Tibial artery (tissue), 4 donors: ENCODE data around the gene ENAM.

Source experiments
- DNase-seq, 2 donors: peaks; one replicate each; pipeline ENCODE4 v3.0.0-alpha.2; 2019
- H3K27ac ChIP-seq, 2 donors: fragments of 200-600 bp; sonication (generic) in 1 of 2; 1 replicate in 1 of 2; 2 replicates in 1 of 2; pipeline ENCODE4 v1.5.1; 2018 to 2019; ENCODE audit warnings: mild to moderate bottlenecking in 1 of 2
- H3K27me3 ChIP-seq, 2 donors: fragments of 200-600 bp; sonication (generic) in 1 of 2; one replicate each; pipeline versions ENCODE4 v1.5.1 to v1.6.0; 2016 to 2019
- H3K36me3 ChIP-seq, 3 donors: fragments of 200-600 bp; sonication (generic) in 2 of 3; one replicate each; pipeline ENCODE4 v1.5.1; 2016 to 2019; ENCODE audit warnings: mild to moderate bottlenecking in 2 of 3
- H3K4me1 ChIP-seq, 4 donors: fragments of 200-600 bp; sonication (generic) in 2 of 4; 1 replicate in 3 of 4; 2 replicates in 1 of 4; pipeline ENCODE4 v1.5.1; 2016 to 2019
- H3K4me3 ChIP-seq, 2 donors: fragments of 200-600 bp; sonication (generic) in 1 of 2; 1 replicate in 1 of 2; 2 replicates in 1 of 2; pipeline ENCODE4 v1.5.1; 2018 to 2019; ENCODE audit warnings: mild to moderate bottlenecking in 2 of 2
- H3K9me3 ChIP-seq, 3 donors: fragments of 200-600 bp; sonication (generic) in 1 of 3; one replicate each; pipeline ENCODE4 v1.5.1; 2016 to 2019
- CTCF ChIP-seq, 2 experiments: fragments of 200-600 bp in 1 of 2; fragments of 450-650 bp in 1 of 2; IDR thresholded peaks; one replicate each; pipeline ENCODE4 v1.5.1; 2017 to 2019; ENCODE audit warnings: antibody characterized with exemption in 2 of 2, mild to moderate bottlenecking in 1 of 2, moderate library complexity in 1 of 2
- intact Hi-C: fragments of 100-400 bp; cut with DNase I; formaldehyde crosslinking; loops from one replicate; pipeline ENCODE4 v1.15.0; 2023; ENCODE audit warnings: low total_unique reads

The ENAM gene

GRCh38 chr4:70628444-70628843, at the start of gene ENAM:
Gene ENAM, plus strand, starts transcription at chr4:70628744. Its CDS starts 757 bp downstream, at chr4:70629501.
- H3K27me3 ChIP-seq, result no peaks in the 10 kb centered on the region

GRCh38 chr4:70581980-70582379, 46.6 kb upstream of the ENAM start:
- intact Hi-C loops, result no loop called here
- TF ChIP-seq CTCF (IDR thresholded peaks at IDR 0.05), result no peak
- Histone ChIP-seq H3K4me3 (no peak overlapping the region), H3K27ac (no peak overlapping the region), H3K36me3 (no peaks in the 10 kb centered on the region), H3K4me1 (no peaks in the 10 kb centered on the region), H3K27me3 (no peaks in the 10 kb centered on the region), H3K9me3 (no peaks in the 10 kb centered on the region)
- no peak for DNase-seq

More at GRCh38 chr4:70628444-70628843, at the start of gene ENAM:
- H3K27ac ChIP-seq, result no peak within 1 kb of the TSS
- intact Hi-C loops, result no loop called here
- no peak for TF ChIP-seq CTCF (IDR thresholded peaks at IDR 0.05)
- H3K36me3 ChIP-seq, result no peaks in the 10 kb centered on the region
- H3K9me3 ChIP-seq, result no peaks in the 10 kb centered on the region
- no peaks in the 10 kb centered on the region for H3K4me1 ChIP-seq
- H3K4me3 ChIP-seq, result no peak within 1 kb of the TSS
- no peak for DNase-seq

GRCh38 chr4:70583952-70584834, 44.4 kb upstream of the ENAM start:
- H3K36me3 ChIP-seq, result no peaks in the 10 kb centered on the region
- no peak overlapping the region for H3K4me3 ChIP-seq
- no peaks in the 10 kb centered on the region for H3K27me3 ChIP-seq
- H3K4me1 ChIP-seq, result no peaks in the 10 kb centered on the region
- no peaks in the 10 kb centered on the region for H3K9me3 ChIP-seq
- DNase-seq, result no peak
- no peak for TF ChIP-seq CTCF (IDR thresholded peaks at IDR 0.05)
- intact Hi-C loops, result no loop called here
- H3K27ac ChIP-seq, result no peak overlapping the region

GRCh38 chr4:70586841-70587240, 41.7 kb upstream of the ENAM start:
- no peak for DNase-seq
- no peak for TF ChIP-seq CTCF (IDR thresholded peaks at IDR 0.05)
- no peak overlapping the region for H3K27ac ChIP-seq
- H3K4me3 ChIP-seq, result no peak overlapping the region
- no peaks in the 10 kb centered on the region for H3K27me3 ChIP-seq
- no peaks in the 10 kb centered on the region for H3K4me1 ChIP-seq
- no peaks in the 10 kb centered on the region for H3K36me3 ChIP-seq
- H3K9me3 ChIP-seq, result no peaks in the 10 kb centered on the region
- intact Hi-C loops, result no loop called here

GRCh38 chr4:70589785-70590184, 38.8 kb upstream of the ENAM start:
- H3K27me3 ChIP-seq, result no peaks in the 10 kb centered on the region
- TF ChIP-seq CTCF (IDR thresholded peaks at IDR 0.05), result no peak
- no peak for DNase-seq
- no peaks in the 10 kb centered on the region for H3K4me1 ChIP-seq
- intact Hi-C loops, result no loop called here
- no peak overlapping the region for H3K27ac ChIP-seq
- no peaks in the 10 kb centered on the region for H3K36me3 ChIP-seq
- no peaks in the 10 kb centered on the region for H3K9me3 ChIP-seq
- no peak overlapping the region for H3K4me3 ChIP-seq
